Endothelial cell (in vitro differentiated cells): ENCODE data around the gene LRGUK. TPM values are rescaled to one million over a fixed set of nuclear protein-coding genes. Genes with fewer than 3 reads are reported as not detected.

Experiments used
- DNase-seq: peaks from one replicate; pipeline ENCODE4 v3.0.0; 2021; ENCODE audit warnings: low spot score
- H3K27ac Mint-ChIP-seq: one replicate; pipeline ENCODE4 v1.8.0; 2021; ENCODE audit warnings: mixed read lengths, inconsistent platforms; ENCODE audit not compliant: unreplicated experiment
- H3K27me3 Mint-ChIP-seq: one replicate; pipeline ENCODE4 v1.8.0; 2021; ENCODE audit warnings: mild to moderate bottlenecking, moderate library complexity, mixed read lengths, inconsistent platforms; ENCODE audit not compliant: unreplicated experiment
- H3K36me3 Mint-ChIP-seq: one replicate; pipeline ENCODE4 v1.8.0; 2021; ENCODE audit warnings: mild to moderate bottlenecking, low read depth, mixed read lengths, inconsistent platforms; ENCODE audit not compliant: unreplicated experiment
- H3K4me1 Mint-ChIP-seq: one replicate; pipeline ENCODE4 v1.8.0; 2021; ENCODE audit warnings: mild to moderate bottlenecking, mixed read lengths, inconsistent platforms; ENCODE audit not compliant: unreplicated experiment
- H3K4me3 Mint-ChIP-seq: one replicate; pipeline ENCODE4 v1.8.0; 2021; ENCODE audit warnings: mild to moderate bottlenecking, mixed read lengths, inconsistent platforms; ENCODE audit not compliant: unreplicated experiment
- H3K9me3 Mint-ChIP-seq: one replicate; pipeline ENCODE4 v1.8.0; 2021; ENCODE audit warnings: mixed read lengths, inconsistent platforms; ENCODE audit not compliant: unreplicated experiment
- CTCF ChIP-seq: fragments of 200-600 bp; sonication (generic); IDR thresholded peaks from one replicate; pipeline ENCODE4 v1.5.0; 2021; ENCODE audit warnings: antibody characterized with exemption; ENCODE audit not compliant: unreplicated experiment
- total RNA-seq: library from RNA; stranded (reverse); fragmentation: NEBNext Ultra II Directional; extraction: Animal tissue kit (Norgen Biotek cat#: 25700); gene quantifications from one replicate; pipeline ENCODE4 v1.2.1, GENCODE V29; 2021; ENCODE audit not compliant: unreplicated experiment

The LRGUK gene
- total RNA-seq, 1 donor from 2014 or later = 0.64 TPM

- no peaks in the 10 kb centered on the region for H3K36me3 Mint-ChIP-seq
- TF ChIP-seq CTCF = no peak
- H3K9me3 Mint-ChIP-seq = no peaks in the 10 kb centered on the region
- no peak for DNase-seq
- peaks cover 4% of the 10 kb centered on the region for H3K4me1 Mint-ChIP-seq
- H3K27me3 Mint-ChIP-seq = no peaks in the 10 kb centered on the region
- no peak overlapping the region for H3K27ac Mint-ChIP-seq
- H3K4me3 Mint-ChIP-seq = no peak overlapping the region
These were observed 28.7 kb downstream of the LRGUK start for GRCh38 chr7:134155871-134156270.

- H3K36me3 Mint-ChIP-seq = peaks cover 3% of the 10 kb centered on the region
- no peaks in the 10 kb centered on the region for H3K4me1 Mint-ChIP-seq
- no peaks in the 10 kb centered on the region for H3K9me3 Mint-ChIP-seq
- H3K27ac Mint-ChIP-seq = no peak overlapping the region
- no peak for DNase-seq
- no peak overlapping the region for H3K4me3 Mint-ChIP-seq
- H3K27me3 Mint-ChIP-seq = peaks cover 2% of the 10 kb centered on the region
- no peak for TF ChIP-seq CTCF
These were observed 38.1 kb downstream of the LRGUK start for GRCh38 chr7:134165252-134165651.

GRCh38 chr7:134167250-134167649 is 40.1 kb downstream of the LRGUK start:
- no peaks in the 10 kb centered on the region for H3K9me3 Mint-ChIP-seq
- no peak overlapping the region for H3K27ac Mint-ChIP-seq
- H3K36me3 Mint-ChIP-seq = peaks cover 3% of the 10 kb centered on the region
- H3K4me3 Mint-ChIP-seq = no peak overlapping the region
- DNase-seq = no peak
- TF ChIP-seq CTCF = no peak
- H3K4me1 Mint-ChIP-seq = no peaks in the 10 kb centered on the region
- H3K27me3 Mint-ChIP-seq = peaks cover 2% of the 10 kb centered on the region

- H3K36me3 Mint-ChIP-seq = peaks cover 3% of the 10 kb centered on the region
- DNase-seq = no peak
- TF ChIP-seq CTCF = no peak
- H3K4me1 Mint-ChIP-seq = no peaks in the 10 kb centered on the region
- no peak overlapping the region for H3K27ac Mint-ChIP-seq
- H3K4me3 Mint-ChIP-seq = no peak overlapping the region
- H3K9me3 Mint-ChIP-seq = no peaks in the 10 kb centered on the region
- H3K27me3 Mint-ChIP-seq = peaks cover 2% of the 10 kb centered on the region
These were observed 40.7 kb downstream of the LRGUK start for GRCh38 chr7:134167841-134168240.

GRCh38 chr7:134174795-134175261 is 47.7 kb downstream of the LRGUK start:
- Mint-ChIP-seq H3K9me3 (no peaks in the 10 kb centered on the region), H3K4me1 (peaks cover 21% of the 10 kb centered on the region), H3K36me3 (no peaks in the 10 kb centered on the region), H3K4me3 (no peak overlapping the region), H3K27me3 (no peaks in the 10 kb centered on the region), H3K27ac (no peak overlapping the region)
- no peak for TF ChIP-seq CTCF
- DNase-seq = no peak
